ENCODE results near the gene SUGP2. TPM values are rescaled to one million over a fixed set of nuclear protein-coding genes. Genes with fewer than 3 reads are reported as not detected.

SUGP2 gene
- total RNA-seq, 1 donor from 2014 or later, result 123 TPM

- TF ChIP-seq CTCF (IDR thresholded peaks at IDR 0.05) (peak; percentile 91), EZH2phosphoT487 (IDR thresholded peaks at IDR 0.05) (no peak), EZH2 (IDR thresholded peaks at IDR 0.05) (no peak)
- peak overlapping the region; percentile 35 for H3K4me3 Mint-ChIP-seq
- no peaks in the 10 kb centered on the region for H3F3A ChIP-seq (ENCODE audit: low read depth)
- H3K27ac ChIP-seq, result no peak overlapping the region
- H3K27me3 ChIP-seq, result no peaks in the 10 kb centered on the region
- peak; percentile 91 for DNase-seq (ENCODE audit: low spot score)
- peaks cover 3% of the 10 kb centered on the region for H3K27me3 Mint-ChIP-seq (ENCODE audit: insufficient read depth, low read depth)
- H4K20me1 ChIP-seq (ENCODE audit: low read depth), result no peaks in the 10 kb centered on the region
- H3K36me3 Mint-ChIP-seq, result peaks cover 7% of the 10 kb centered on the region
- no peaks in the 10 kb centered on the region for H3K79me2 ChIP-seq (ENCODE audit: low read depth)
- no peak overlapping the region for H3K4me2 ChIP-seq
- H3K9me3 Mint-ChIP-seq, result no peaks in the 10 kb centered on the region
- H3K4me3 ChIP-seq, result no peak overlapping the region
- no peaks in the 10 kb centered on the region for H3K9me3 ChIP-seq (ENCODE audit: low read depth)
- peak overlapping the region; percentile 53 for H3K27ac Mint-ChIP-seq
- no peaks in the 10 kb centered on the region for H3K36me3 ChIP-seq
- H3K4me1 Mint-ChIP-seq, result no peaks in the 10 kb centered on the region
- no peak overlapping the region for H2AFZ ChIP-seq (replicated peaks)
- H3K9ac ChIP-seq, result no peak overlapping the region
- no peaks in the 10 kb centered on the region for H3K4me1 ChIP-seq
These were observed 20.4 kb upstream of the SUGP2 start for GRCh38 chr19:19053508-19054314.

GRCh38 chr19:19052921-19053320 is 19.6 kb upstream of the SUGP2 start:
- H3K27ac Mint-ChIP-seq, result no peak overlapping the region
- Histone ChIP-seq H3K27me3 (no peaks in the 10 kb centered on the region), H4K20me1 (ENCODE audit: low read depth) (no peaks in the 10 kb centered on the region), H3K4me2 (no peak overlapping the region), H3K36me3 (no peaks in the 10 kb centered on the region), H3K79me2 (ENCODE audit: low read depth) (no peaks in the 10 kb centered on the region), H3F3A (ENCODE audit: low read depth) (no peaks in the 10 kb centered on the region), H3K27ac (no peak overlapping the region), H3K9ac (no peak overlapping the region), H2AFZ (replicated peaks) (no peak overlapping the region), H3K4me1 (no peaks in the 10 kb centered on the region), H3K4me3 (no peak overlapping the region), H3K9me3 (ENCODE audit: low read depth) (no peaks in the 10 kb centered on the region)
- H3K27me3 Mint-ChIP-seq (ENCODE audit: insufficient read depth, low read depth), result peaks cover 3% of the 10 kb centered on the region
- no peak for DNase-seq (ENCODE audit: low spot score)
- no peaks in the 10 kb centered on the region for H3K4me1 Mint-ChIP-seq
- peaks cover 5% of the 10 kb centered on the region for H3K36me3 Mint-ChIP-seq
- TF ChIP-seq CTCF (IDR thresholded peaks at IDR 0.05) (no peak), EZH2 (IDR thresholded peaks at IDR 0.05) (no peak), EZH2phosphoT487 (IDR thresholded peaks at IDR 0.05) (no peak)
- no peaks in the 10 kb centered on the region for H3K9me3 Mint-ChIP-seq
- no peak overlapping the region for H3K4me3 Mint-ChIP-seq

- no peak overlapping the region for H3K4me2 ChIP-seq
- no peaks in the 10 kb centered on the region for H3K27me3 ChIP-seq
- H3K27ac ChIP-seq, result no peak overlapping the region
- no peak for TF ChIP-seq EZH2 (IDR thresholded peaks at IDR 0.05)
- no peak for TF ChIP-seq EZH2phosphoT487 (IDR thresholded peaks at IDR 0.05)
- TF ChIP-seq CTCF (IDR thresholded peaks at IDR 0.05), result no peak
- H2AFZ ChIP-seq (replicated peaks), result no peak overlapping the region
- DNase-seq (ENCODE audit: low spot score), result no peak
- H3K36me3 Mint-ChIP-seq, result peaks cover 8% of the 10 kb centered on the region
- H3K36me3 ChIP-seq, result no peaks in the 10 kb centered on the region
- H3K9ac ChIP-seq, result no peak overlapping the region
- no peaks in the 10 kb centered on the region for H3K9me3 ChIP-seq (ENCODE audit: low read depth)
- no peaks in the 10 kb centered on the region for H4K20me1 ChIP-seq (ENCODE audit: low read depth)
- H3K27ac Mint-ChIP-seq, result no peak overlapping the region
- H3K27me3 Mint-ChIP-seq (ENCODE audit: insufficient read depth, low read depth), result peaks cover 3% of the 10 kb centered on the region
- no peaks in the 10 kb centered on the region for H3K9me3 Mint-ChIP-seq
- H3K79me2 ChIP-seq (ENCODE audit: low read depth), result no peaks in the 10 kb centered on the region
- no peaks in the 10 kb centered on the region for H3F3A ChIP-seq (ENCODE audit: low read depth)
- H3K4me1 ChIP-seq, result no peaks in the 10 kb centered on the region
- no peak overlapping the region for H3K4me3 ChIP-seq
- no peaks in the 10 kb centered on the region for H3K4me1 Mint-ChIP-seq
- H3K4me3 Mint-ChIP-seq, result no peak overlapping the region
These were observed 18.3 kb upstream of the SUGP2 start for GRCh38 chr19:19051478-19052213.
